Dermis microvascular lymphatic vessel endothelial cell (primary cell): ENCODE results near the gene NET1. TPM values are rescaled to one million over a fixed set of nuclear protein-coding genes. Genes with fewer than 3 reads are reported as not detected.
A peak's percentile ranks its signal among the peaks of the same experiment; 100 is the strongest.

Experiments used
- DNase-seq, 2 donors: peaks; one replicate each; pipeline versions ENCODE4 v3.0.0 to v3.0.0-alpha.2; 2010; ENCODE audit warnings: low read depth in 2 of 2
- total RNA-seq: library from RNA; depleted of rRNA; stranded (reverse); fragments of >200 nt; gene quantifications from 2 replicates; pipeline ENCODE4 v1.2.1, GENCODE V29; 2014

Gene NET1
- total RNA-seq, 1 donor from 2014 or later: 20.7 TPM

DNA sequence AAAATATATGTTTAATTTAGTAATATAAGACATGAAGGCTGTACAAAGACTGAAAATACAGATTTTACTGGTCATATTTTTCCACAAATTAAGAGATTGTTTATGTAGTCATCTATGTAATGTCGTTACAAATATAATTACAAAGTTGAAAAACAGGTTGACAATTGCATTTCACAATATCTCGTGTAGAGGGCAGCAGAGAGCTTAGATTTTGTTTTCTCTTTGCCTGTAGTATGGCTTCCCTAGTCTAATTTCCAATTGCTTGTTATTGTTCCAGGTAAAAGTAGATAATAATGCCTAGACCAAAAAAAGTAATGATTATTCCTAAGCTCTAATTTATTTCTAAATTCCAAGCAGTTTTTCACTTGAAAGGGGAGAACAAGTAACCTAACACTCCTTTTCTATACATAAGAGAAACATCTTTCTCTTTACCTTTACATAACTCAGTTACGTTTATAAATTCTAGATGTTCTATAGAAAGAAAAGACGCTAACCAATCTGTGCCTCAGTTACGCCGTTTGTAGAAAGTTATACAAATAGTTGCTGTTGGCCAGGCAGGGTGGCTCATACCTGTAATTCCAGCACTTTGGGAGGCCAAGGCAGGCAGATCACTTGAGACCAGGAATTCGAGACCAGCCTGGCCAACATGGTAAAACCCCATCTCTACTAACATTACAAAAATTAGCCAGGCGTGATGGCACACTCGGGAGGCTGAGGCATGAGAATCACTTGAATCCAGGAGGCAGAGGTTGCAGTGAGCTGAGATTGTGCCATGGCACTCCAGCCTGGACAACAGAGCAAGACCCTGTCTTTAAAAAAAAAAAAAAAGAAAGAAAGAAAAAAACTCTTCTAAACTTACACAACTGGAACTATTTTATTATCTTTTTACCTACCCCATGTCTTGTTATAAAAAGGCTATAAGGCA lies 30.0 kb downstream of the NET1 start:
- peak; percentile 53 to 64 for DNase-seq

DNA sequence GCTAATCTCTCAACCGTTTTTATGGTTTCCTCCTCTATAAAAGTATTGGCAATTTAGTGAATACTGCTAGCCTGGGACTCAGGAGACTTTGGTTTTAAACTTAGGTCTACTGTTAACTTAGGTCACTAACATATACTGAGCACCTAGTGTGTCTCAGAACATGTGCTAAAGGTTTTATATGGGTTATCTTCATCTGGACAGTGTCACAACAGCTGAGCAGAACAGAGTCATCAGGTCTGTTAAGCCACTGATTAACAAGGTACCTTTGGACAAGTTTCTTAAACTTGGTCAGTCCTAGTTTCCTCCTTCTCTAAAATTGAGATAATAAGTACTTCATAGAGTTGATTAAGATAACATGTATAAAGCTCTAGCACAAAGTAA lies 30.6 kb downstream of the NET1 start:
- DNase-seq: no peak

DNA sequence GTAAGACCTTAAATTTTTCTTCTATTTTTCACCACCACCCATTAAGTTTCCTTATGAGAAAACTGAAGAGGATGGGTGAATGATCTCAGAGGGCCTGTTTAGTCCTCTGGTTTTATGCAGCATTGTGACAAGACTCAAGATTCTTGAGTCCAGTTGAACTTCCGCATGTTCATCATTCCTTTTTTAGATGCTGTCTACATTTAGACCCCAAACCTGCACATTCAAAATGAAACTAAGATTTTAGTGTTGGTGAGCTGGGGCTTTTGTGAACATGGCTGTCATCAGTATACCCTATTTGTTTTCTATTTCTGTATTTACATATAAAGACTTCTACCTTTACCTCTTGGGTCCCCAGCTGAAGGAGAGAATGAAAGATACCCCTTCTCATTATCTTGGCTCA lies 31.1 kb downstream of the NET1 start:
- no peak for DNase-seq

DNA sequence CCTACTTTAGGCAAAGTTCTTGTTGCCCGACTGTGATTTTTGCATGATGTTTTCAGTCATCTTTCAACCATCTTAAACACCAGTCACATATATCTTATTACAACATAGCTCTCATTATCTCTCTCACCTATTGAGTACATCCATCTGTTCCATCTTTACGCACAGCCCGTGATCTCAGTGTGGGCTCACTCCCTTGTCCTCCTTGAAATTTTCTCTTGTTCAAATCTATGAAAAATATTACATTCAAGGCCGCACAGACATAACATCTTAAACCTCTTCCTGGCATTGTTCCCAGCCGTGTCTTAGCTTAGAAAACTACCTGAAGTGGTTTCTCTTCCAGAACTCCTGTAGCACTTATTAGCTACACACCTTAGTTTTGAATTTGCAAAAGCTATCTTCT lies 32.6 kb downstream of the NET1 start:
- DNase-seq: no peak

DNA sequence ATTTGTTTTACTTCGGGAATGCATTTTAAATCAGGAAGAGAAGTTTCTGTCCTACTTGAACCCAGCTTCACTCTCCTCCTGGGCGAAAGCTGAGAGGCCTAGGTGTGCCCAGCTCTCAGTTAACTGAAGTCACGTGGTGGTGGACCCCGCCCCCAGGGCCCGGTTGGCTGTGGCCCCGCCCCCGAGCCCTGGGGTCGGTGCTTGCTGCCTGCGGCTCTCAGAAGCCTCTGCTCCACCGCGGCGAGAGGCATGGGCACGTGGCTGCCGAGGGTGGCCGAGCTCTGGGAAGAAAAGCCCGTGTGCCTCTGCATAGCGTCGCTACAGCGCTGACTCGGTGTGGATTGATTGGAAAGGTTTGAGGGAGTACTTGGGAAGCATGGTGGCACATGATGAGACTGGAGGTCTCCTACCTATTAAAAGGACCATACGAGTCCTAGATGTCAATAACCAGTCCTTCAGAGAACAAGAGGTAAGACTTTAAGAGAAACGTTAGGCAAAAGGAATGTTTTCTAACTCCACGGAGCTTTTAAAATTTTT lies 34.1 kb downstream of the NET1 start:
- peak; percentile 75 to 91 for DNase-seq

DNA sequence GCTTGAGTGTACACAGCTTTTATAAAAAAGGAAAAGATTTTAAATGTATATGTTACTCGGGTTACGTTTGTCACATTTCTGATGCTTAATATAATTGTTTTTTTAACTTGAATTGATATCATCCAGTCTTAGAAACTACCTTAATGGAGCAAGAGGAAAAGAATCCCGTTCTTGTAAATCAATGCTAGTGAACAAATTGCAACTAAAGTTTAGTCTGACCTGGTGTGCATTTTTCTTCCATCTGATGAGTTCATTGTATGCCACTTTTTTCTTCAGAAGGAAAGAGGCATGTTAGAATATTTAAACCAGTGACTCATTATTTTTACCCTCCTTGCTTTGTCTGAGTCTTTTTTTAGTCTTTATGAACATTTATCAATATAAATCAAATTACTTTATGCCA lies 34.7 kb downstream of the NET1 start:
- peak in 1 of 2 donors; percentile 30 for DNase-seq

DNA sequence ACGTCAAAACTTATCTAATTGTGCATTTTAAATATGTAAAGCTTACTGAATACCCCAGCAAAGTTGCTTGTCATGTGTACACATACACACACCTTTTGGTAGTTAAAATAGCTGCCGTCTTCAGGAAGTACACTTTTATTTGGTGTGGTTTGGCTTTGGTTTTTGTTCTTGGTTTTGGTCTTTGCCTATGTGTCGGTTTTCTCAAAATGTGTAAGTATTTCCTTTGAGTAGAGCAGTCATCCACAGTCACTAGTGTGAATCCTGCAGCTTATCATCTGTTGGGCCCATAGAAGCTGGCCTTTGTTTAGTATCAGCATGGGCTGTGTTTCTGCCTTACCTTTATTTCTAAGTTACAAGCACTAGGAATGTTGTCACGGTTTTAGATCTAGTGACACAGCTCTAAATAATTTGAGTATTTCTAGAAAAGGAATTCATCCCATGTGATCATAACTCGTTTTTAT lies 35.3 kb downstream of the NET1 start:
- DNase-seq: peak in 1 of 2 donors; percentile 40

DNA sequence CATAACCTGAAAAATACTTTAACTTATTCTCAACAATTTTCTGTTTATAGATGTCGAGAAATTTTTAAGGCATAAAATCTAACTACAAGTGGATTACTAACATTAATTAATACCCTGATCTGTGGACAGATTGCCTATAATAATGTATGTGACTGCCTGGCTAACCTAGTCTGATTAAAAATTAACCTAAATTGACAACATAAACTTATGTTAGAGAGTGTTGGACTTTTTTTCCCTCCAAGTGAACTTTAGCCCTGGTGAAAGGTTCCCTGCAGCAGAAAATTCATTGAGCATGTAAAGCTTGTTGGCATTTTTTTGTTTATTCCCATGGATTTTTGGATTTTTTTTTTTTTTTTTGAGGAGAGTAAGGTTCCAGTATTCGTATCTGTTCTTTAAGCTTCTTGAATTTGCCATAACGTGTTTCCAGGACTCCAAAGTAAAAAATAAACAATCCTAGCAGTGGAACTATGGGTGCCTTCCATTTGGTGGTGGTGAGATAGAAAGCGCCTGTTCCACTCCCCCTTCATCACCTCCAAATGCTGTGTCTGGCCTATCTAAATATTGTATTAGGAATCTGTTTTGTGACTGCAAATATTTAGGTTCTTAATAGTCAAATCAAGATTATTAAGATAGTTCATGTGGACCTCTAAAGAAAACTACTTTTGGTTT lies 36.1 kb downstream of the NET1 start:
- DNase-seq: no peak

DNA sequence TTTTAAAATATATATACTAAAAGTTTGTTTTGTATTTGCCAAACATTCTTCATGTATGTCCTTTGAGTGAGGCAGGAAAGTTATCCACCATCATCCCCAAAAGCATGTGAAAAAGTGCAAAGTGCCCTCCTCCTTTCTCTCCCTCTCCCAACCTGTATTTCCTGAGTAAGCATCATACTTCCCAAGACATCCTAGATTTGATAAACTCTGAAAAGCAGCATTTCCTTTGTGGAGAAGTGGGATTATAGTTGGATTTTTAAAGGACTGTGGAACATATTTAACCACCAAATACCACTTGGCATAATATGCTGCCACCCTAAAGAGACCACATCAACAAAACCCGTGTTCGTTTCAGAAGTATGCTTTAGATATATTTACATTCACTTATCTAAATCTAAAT lies 36.9 kb downstream of the NET1 start:
- DNase-seq: no peak

DNA sequence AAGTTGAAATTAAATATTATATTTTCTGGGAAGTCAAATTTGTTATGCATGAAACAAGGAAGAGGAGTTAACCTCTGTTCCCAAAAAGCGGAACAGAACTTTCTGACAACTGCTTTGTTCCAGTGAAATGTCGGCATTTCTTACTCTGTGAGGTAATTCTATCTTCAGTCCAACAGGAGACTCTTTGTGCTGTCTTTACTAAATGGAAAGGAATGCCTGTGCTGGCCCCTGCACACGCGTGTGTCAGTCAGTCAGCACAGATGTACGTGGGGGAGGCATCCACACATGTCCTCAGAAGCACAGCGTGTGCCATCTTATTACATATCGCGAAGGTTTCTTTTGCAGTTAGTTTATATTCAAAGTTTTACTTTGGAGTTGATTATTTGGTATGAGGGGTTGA lies 37.5 kb downstream of the NET1 start:
- peak in 1 of 2 donors; percentile 68 for DNase-seq

DNA sequence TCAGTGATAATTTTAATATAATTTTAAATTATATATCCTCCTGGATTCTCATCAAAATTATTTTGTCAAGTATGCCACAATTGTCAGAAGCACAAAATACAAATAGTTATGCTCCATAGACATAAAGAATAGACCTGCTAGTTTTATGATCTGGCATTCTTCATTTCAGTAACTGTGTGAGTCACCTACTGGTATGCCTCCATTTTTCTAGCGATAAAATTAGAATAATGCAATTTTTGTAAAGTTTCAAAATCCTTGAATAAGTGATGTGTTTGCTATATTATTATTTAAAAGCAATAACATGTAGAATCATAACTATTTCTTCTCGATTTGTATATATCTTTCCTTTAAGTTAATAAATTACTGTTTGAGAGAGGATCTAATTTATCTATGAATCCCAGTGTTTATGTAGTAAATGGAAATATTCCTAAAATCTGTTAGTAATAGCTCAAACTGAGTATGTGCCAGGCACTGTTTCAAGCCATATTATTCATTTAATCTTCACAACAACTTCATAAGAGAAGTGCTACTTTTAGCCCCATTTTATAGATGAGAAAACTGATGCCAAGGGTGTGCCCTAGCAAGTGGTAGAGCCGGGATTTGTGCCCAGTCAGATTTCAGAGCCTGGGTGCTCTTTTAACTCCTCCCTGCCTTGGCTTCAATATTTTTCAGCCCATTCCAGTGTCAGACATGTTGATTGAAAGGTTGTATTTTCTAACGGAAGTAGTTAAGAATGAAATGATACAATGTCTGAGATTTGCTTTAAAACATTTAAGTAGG lies 38.4 kb downstream of the NET1 start:
- DNase-seq: peak in 1 of 2 donors; percentile 32

DNA sequence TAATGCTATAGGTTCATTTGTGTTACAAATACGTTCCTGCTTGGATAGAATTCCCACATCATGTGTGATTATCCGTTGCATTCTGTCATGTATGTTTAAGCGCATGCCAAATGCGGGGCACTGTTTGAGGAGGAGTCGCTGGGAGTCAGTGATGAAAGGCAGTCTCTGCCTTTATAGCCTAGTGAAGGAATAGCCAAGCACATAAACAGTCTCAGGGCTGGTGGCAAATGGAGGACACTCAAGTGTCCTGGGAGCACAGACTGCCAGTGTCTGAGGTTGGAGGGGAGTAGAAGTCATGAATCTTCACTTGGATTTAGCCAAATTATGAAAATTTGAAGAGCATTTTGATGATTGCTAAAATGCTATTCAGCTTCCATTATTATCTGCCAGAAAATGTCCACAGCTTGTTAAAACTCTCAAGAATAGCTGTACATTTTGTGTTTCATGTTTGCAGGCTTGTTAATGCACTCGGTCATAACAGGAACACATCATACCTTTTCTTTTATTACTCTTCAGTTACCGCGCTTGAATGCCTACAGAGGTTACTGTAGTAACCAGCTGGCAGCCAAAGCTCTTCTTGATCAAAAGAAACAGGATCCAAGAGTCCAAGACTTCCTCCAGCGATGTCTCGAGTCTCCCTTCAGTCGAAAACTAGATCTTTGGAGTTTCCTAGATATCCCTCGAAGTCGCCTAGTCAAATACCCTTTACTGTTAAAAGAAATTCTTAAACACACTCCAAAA lies 41.6 kb downstream of the NET1 start:
- no peak for DNase-seq

DNA sequence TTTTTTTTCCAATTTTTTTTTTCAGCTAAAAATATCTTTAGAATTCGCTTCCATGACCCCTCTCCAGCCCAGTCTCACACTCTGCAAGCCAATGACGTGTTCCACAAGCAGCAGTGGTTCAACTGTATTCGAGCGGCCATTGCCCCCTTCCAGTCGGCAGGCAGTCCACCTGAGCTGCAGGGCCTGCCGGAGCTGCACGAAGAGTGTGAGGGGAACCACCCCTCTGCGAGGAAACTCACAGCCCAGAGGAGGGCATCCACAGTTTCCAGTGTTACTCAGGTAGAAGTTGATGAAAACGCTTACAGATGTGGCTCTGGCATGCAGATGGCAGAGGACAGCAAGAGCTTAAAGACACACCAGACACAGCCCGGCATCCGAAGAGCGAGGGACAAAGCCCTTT lies 44.2 kb downstream of the NET1 start:
- DNase-seq: no peak

DNA sequence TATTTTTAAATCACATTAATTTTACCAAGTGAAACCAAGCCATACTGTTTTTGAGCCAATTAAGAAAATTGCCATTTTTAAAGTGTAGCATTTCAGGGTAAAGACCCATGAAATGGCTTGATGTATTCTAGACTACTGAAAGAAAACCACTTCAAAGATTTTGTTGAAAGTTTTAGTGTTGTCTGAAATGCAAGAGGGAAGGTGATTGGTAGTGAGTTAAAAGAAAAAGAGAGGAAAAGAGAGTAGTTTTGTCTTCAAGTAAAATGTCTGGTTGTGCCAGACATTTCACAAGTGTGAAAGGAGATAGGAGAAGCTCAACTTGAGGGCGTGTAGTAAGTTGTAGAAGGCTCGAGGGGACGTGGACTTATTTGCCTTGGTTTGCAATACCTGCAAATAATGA lies 45.4 kb downstream of the NET1 start:
- no peak for DNase-seq

DNA sequence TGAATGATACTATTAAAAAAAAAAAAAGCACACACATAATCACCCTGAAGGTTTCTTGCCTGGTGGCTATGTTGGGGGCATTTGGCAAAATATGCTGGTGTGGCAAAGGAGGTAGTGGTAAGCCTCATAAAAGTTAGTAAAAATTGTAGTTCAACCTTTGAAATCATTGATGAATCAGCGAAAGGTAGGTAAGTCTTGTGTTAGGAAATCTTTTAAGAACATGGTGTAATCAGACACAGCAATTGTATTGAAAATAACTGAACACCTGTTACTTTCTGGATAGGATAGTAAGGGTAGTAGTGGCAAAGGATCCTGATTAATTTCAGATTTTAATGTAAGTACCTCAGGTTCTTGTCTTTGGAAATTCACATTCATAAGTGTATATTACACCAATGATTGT lies 46.1 kb downstream of the NET1 start:
- no peak for DNase-seq

DNA sequence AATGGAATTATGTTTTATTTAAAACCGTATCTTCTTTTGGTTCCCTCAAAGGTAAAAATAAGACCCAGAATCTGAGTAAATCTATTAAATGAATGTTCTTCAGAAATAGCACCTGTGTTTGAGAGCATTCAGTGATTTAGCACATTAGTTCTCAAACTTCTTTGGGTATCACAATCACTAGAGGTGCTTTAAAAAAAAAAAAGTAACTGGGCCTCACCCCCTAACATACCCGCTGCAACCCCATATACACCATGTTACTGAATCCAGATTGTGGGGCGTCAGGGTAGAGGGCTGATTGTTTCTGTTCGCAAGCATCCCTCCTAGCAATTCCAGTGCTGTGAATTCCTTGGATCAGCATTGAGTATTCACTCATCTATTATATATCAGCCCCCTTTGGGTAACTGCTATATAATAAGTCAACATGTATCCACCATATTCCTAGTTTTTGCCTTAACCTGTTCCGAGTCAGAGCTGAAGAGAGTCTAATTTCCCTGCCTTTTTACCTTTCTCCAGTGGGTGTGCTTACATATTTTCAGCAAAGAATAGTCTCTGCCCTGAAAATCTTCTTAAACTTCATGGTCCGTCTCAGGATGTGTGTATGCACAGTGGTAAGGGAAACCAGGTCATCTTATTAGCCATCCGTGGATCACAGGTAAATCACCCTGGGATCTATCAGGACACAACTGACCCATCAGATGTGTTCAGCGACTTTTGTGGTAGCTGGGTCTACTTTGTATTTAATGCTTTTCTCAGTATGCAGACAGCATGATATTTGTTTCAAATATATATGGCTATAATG lies 46.8 kb downstream of the NET1 start:
- no peak for DNase-seq

DNA sequence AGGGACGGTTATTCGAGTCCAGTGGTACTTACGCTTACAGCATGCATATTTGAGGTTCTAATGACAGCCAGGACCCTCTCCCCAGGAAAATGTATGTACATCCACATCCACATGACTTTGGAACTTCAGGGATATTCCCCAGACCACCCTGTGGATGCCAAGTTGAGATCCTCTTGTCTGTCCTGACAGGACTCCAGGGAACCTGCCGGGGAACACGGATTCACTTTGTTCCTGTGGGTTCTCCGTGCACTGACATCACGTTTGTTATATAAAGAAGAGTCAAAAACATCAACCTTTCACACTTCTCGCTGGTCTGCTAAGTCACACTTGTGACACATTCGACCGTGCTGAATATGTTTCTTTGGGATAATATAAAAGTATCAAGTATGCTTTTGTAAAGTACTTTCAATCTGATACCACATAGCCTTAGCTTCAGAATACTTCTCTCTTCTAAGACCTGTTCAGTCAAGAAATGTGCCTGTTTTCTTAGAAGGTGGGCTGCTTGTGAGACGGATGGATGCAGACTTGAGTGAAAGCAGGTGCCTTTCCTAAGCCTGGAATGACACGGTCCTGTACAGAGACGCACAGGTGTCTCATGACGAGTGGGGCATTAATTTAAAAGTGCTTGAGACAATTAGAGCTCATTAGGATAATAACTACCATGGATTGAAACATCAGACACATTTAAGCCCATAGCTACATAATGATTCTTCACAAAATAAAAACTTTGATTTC lies 48.3 kb downstream of the NET1 start:
- no peak for DNase-seq

DNA sequence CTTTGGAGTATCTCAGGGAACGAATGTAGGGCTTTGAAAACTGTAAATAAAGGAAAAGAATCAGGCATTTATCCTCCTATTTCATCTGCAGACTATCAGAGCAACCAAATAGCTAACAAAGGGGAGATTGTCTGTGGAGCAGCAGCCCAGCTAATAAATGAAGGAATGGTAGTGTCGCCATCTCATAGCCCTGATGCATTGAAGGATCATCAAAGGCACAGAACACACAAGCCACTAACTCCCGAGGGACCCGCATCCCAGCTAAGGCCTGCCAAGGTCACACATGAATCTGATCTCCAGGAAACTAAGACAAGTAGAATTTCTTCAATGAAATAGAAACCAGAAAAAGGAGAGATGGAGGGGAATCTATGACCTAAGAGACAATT lies 48.8 kb downstream of the NET1 start:
- no peak for DNase-seq
